Gastrocnemius medialis (tissue), 4 donors: Measurements from ENCODE around the gene DENND4B. TPM values are rescaled to one million over a fixed set of nuclear protein-coding genes. Genes with fewer than 3 reads are reported as not detected.

ENCODE experiments used
- ATAC-seq, 2 donors: fragments of 150-250 bp; one replicate each; pipeline ENCODE4 v1.9.1; 2016
- DNase-seq, 2 donors: peaks; one replicate each; pipeline ENCODE4 v3.0.0-alpha.2; 2019
- H3K27ac ChIP-seq, 4 donors: fragments of 200-600 bp; sonication (generic); 1 replicate in 1 of 4; 2 replicates in 3 of 4; pipeline ENCODE4 v1.5.1; 2016 to 2018; ENCODE audit warnings: mild to moderate bottlenecking in 2 of 4, moderate library complexity in 1 of 4
- H3K27me3 ChIP-seq, 3 donors: fragments of 200-600 bp; sonication (generic) in 2 of 3; 1 replicate in 1 of 3; 2 replicates in 2 of 3; pipeline versions ENCODE4 v1.5.1 to v1.6.0; 2016 to 2019; ENCODE audit warnings: mild to moderate bottlenecking in 1 of 3, moderate library complexity in 1 of 3
- H3K36me3 ChIP-seq, 2 donors: fragments of 200-600 bp; sonication (generic) in 1 of 2; one replicate each; pipeline ENCODE4 v1.5.1; 2017 to 2018
- H3K4me1 ChIP-seq, 2 donors: fragments of 200-600 bp; sonication (generic) in 1 of 2; one replicate each; pipeline ENCODE4 v1.5.1; 2016 to 2017; ENCODE audit warnings: mild to moderate bottlenecking in 2 of 2
- H3K4me3 ChIP-seq, 4 donors: fragments of 200-600 bp; sonication (generic) in 3 of 4; 1 replicate in 1 of 4; 2 replicates in 3 of 4; pipeline ENCODE4 v1.5.1; 2016 to 2019; ENCODE audit warnings: mild to moderate bottlenecking in 2 of 4
- H3K9me3 ChIP-seq, 3 donors: fragments of 200-600 bp; sonication (generic) in 2 of 3; 1 replicate in 1 of 3; 2 replicates in 2 of 3; pipeline ENCODE4 v1.5.1; 2016 to 2019
- CTCF ChIP-seq, 5 experiments: fragments of 450-650 bp in 3 of 5; fragments of 200-600 bp in 2 of 5; sonication (generic) in 2 of 5; IDR thresholded peaks in 4 of 5; conservative IDR thresholded peaks in 1 of 5; 1 replicate in 4 of 5; 2 replicates in 1 of 5; pipeline ENCODE4 v1.5.1; 2016 to 2019; ENCODE audit warnings: antibody characterized with exemption in 5 of 5, mild to moderate bottlenecking in 3 of 5, moderate library complexity in 3 of 5
- POLR2A ChIP-seq, 2 donors: fragments of 450-650 bp; IDR thresholded peaks; one replicate each; pipeline ENCODE4 v1.6.1; 2017; ENCODE audit warnings: antibody characterized with exemption in 2 of 2, mild to moderate bottlenecking in 2 of 2, moderate library complexity in 2 of 2
- in situ Hi-C, 4 donors: fragments of 200-750 bp; cut with MboI; loops; one replicate each; pipeline versions ENCODE4 v1.15.0 to v1.8.0; 2017; ENCODE audit warnings: low sequenced_read_pairs in 4 of 4
- intact Hi-C: fragments of 100-400 bp; cut with DNase I; formaldehyde crosslinking; loops from one replicate; pipeline ENCODE4 v1.15.1; 2023; ENCODE audit warnings: low total_unique reads
- total RNA-seq, 4 donors: library from RNA; depleted of rRNA; stranded (reverse); fragments of >200 nt; gene quantifications; one replicate each; pipeline versions ENCODE4 v1.1.0 to v1.2.3, GENCODE V29; 2016

The DENND4B gene
- total RNA-seq, 4 donors from 2014 or later = 38.0 to 45.8 (median 40.1) TPM

DNA sequence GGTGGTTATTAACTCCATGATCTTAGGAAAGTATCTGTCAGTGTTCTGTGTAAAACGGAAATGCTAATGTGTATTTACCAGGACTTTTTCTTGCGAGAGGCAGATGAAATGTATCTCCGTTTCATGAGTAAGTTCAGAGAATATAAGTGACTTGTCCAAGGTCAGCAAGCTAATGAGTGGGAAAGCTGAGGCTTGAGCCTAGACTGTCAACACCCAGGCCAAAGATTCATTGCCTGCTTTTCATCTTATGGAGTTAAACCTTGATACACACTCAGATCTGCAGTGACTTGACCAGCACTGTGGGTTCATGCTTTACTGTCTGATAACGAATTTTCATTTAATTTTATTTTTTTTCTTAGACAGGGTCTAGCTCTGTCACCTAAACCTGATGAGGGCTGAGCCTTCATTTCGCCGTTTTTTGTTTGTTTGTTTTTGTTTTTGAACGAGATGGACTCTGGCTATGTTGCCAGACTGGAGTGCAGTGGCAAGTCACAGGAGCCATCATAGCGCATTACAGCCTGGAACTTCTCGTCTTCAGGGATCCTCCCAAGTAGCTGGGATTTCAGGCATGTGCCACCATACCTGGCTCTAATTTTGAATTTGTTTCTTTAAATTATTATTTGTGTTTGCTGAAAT, 31.9 kb upstream of the DENND4B start:
- H3K4me1 ChIP-seq = peaks cover 20 to 24% of the 10 kb centered on the region in 2 donors
- TF ChIP-seq CTCF (IDR thresholded peaks at IDR 0.05 in 4 of 5, conservative IDR thresholded peaks at IDR 0.05 in 1 of 5) (no peak), POLR2A (IDR thresholded peaks at IDR 0.05) (no peak)
- H3K4me3 ChIP-seq = peak overlapping the region; percentile 71 to 100 (median 81)
- H3K9me3 ChIP-seq = no peaks in the 10 kb centered on the region
- intact Hi-C loops (no loop called here), in situ Hi-C loops (loop anchor here (10.0 to 25.0 kb wide), 5 partner anchors 164 to 466 kb away; partner anchors contain the start of genes ILF2 (in 2 of the 4), SNAPIN (in 2 of the 4), NPR1 (in 1 of the 4) and S100A3 (in 1 of the 4))
- H3K27ac ChIP-seq = peak overlapping the region; percentile 92 to 100 (median 92)
- H3K36me3 ChIP-seq = peaks cover 0 to 29% of the 10 kb centered on the region in 2 donors
- ATAC-seq (no peak), DNase-seq (no peak)
- H3K27me3 ChIP-seq = no peaks in the 10 kb centered on the region

DNA sequence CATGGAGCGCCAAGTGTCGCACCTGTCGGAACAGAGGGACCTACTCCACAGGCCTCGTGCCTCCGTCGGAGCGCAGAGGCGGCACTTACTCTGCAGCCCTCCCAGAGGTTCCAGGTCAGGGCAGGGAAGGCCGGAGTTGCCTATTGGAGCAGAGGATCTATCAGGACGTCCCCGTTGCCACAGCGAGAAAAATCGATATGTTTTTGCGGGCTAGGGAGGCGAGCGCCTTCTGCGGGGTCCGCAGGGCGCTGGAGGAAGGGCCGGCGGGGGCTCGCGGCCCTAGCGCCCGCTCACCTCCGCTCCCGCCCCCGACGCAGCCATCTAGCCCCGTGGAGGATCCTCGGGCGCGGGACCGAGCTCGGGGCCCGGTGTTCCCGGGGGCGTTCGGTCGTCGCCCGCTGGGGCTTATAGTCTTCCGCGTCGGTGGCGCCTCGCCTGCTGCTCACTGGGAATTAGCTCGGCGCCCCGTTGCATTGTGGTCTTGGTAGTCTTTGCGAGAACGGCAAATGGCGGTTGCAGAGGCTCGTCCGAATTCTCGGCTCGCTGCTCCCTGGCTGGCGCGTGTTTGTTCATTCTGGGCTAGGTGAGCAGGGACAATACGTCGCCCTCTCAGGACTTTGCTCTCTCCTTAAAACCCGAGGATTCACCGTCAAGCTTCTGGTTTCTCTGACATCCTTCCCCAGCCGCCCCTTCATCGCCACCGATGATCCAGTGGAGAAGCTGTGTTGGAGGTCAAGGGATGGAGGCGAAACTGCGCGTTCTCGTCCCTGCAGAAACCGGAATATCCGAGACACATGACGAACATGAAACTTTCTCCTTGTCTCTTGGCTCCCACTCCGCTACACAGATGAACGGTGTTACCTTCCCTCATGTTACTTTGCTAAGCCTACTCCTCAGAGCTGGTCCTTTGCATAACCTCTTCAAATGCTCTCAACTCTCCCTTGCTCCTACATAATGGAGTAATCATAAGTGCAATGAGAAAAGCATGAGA, 31.0 kb upstream of the DENND4B start, which contains the start of gene JTB:
Gene JTB, minus strand, starts transcription at position 425 of the 991 bp plus-strand sequence. Its CDS starts 422 bp downstream, at position 3.
- peak; percentile 86 to 87 for DNase-seq
- in situ Hi-C loops = loop anchor here (10.0 to 25.0 kb wide), 5 partner anchors 163 to 465 kb away; partner anchors contain the start of genes ILF2 (in 2 of the 4), SNAPIN (in 2 of the 4), NPR1 (in 1 of the 4) and S100A3 (in 1 of the 4)
- H3K4me3 ChIP-seq = peak within 1 kb of the TSS; percentile 71 to 100 (median 81)
- H3K9me3 ChIP-seq = no peaks in the 10 kb centered on the region
- TF ChIP-seq POLR2A (IDR thresholded peaks at IDR 0.05) (peak; percentile 98), CTCF (IDR thresholded peaks at IDR 0.05 in 4 of 5, conservative IDR thresholded peaks at IDR 0.05 in 1 of 5) (no peak)
- intact Hi-C loops = no loop called here
- no peaks in the 10 kb centered on the region for H3K27me3 ChIP-seq
- H3K4me1 ChIP-seq = peaks cover 20 to 24% of the 10 kb centered on the region in 2 donors
- peaks cover 0 to 36% of the 10 kb centered on the region in 2 donors for H3K36me3 ChIP-seq
- H3K27ac ChIP-seq = peak within 1 kb of the TSS; percentile 92 to 100 (median 92)
- peak; percentile 95 to 97 for ATAC-seq

DNA sequence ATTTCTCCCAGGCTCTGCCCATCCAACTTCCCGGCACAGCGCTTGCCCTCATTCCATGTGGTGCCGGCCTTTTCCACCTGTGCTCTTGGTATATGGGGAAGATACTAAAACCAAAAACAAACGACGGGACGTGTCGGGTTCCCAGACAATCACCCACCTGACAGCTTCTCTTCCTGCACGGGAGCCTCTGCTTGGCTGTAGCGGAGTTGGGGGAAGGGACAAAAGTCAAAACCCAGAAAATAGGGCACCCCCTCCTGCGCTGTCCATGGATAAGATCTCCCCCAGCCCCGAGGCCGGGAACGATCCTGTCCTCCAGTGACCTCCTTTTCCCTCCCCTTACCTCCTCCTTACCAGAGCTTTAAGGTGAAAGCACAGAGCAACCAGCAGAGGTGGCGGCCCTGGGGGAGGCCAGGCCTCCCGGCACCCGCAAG, 30.3 kb upstream of the DENND4B start:
- intact Hi-C loops (no loop called here), in situ Hi-C loops (loop anchor here (10.0 to 25.0 kb wide), 5 partner anchors 162 to 465 kb away; partner anchors contain the start of genes ILF2 (in 2 of the 4), SNAPIN (in 2 of the 4), NPR1 (in 1 of the 4) and S100A3 (in 1 of the 4))
- H3K27me3 ChIP-seq = no peaks in the 10 kb centered on the region
- DNase-seq (no peak), ATAC-seq (peak; percentile 9 to 15)
- H3K4me1 ChIP-seq = peaks cover 20 to 24% of the 10 kb centered on the region in 2 donors
- H3K9me3 ChIP-seq = no peaks in the 10 kb centered on the region
- peak overlapping the region; percentile 71 to 100 (median 81) for H3K4me3 ChIP-seq
- peak overlapping the region; percentile 92 to 100 (median 92) for H3K27ac ChIP-seq
- peaks cover 0 to 36% of the 10 kb centered on the region in 2 donors for H3K36me3 ChIP-seq
- TF ChIP-seq CTCF (IDR thresholded peaks at IDR 0.05 in 4 of 5, conservative IDR thresholded peaks at IDR 0.05 in 1 of 5) (no peak), POLR2A (IDR thresholded peaks at IDR 0.05) (no peak)

DNA sequence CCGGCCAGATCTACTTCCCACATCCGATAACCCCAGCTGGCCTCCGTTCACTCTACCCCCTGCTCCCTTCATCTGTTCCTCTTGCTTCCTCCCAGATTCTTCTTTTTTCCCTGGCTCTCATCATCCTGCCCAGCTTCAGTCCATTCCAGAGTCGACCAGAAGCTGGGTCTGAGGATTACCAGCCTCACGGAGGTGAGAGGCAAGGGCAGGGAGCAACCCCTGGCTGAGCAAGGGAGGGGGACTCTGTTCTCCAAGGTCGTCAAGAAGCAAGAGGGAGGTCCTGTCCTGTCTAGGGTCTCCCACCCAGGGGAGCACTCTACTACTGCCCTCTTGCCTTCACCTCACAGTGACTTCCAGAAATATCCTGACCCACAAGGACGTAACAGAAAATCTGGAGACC, 27.0 kb upstream of the DENND4B start:
- in situ Hi-C loops = loop anchor here in 1 of 4 donors (10.0 kb wide), 1 partner anchor 159 kb away; no protein-coding TSS in a partner anchor
- Histone ChIP-seq H3K4me1 (peaks cover 21% of the 10 kb centered on the region in 2 donors), H3K27ac (no peak overlapping the region), H3K4me3 (no peak overlapping the region), H3K27me3 (no peaks in the 10 kb centered on the region), H3K36me3 (peaks cover 0 to 36% of the 10 kb centered on the region in 2 donors), H3K9me3 (no peaks in the 10 kb centered on the region)
- DNase-seq (no peak), ATAC-seq (no peak)
- intact Hi-C loops = no loop called here
- TF ChIP-seq POLR2A (IDR thresholded peaks at IDR 0.05) (no peak), CTCF (IDR thresholded peaks at IDR 0.05 in 4 of 5, conservative IDR thresholded peaks at IDR 0.05 in 1 of 5) (no peak)
